Activated CD4-positive, alpha-beta T cell treated with anti-CD3 and anti-CD28 coated beads for 24 hours (primary cell): Measurements from ENCODE around the gene ZC3H14.
"Not testable (repeated sequence)": the region's sequence is repeated elsewhere in the genome, so short reads cannot be mapped to it uniquely, and the experiment has no call there.

Experiments
- DNase-seq, 2 donors: peaks; one replicate each; pipeline ENCODE4 v3.0.0-alpha.2; 2020; ENCODE audit warnings: low read depth in 2 of 2

The ZC3H14 gene, protein sequence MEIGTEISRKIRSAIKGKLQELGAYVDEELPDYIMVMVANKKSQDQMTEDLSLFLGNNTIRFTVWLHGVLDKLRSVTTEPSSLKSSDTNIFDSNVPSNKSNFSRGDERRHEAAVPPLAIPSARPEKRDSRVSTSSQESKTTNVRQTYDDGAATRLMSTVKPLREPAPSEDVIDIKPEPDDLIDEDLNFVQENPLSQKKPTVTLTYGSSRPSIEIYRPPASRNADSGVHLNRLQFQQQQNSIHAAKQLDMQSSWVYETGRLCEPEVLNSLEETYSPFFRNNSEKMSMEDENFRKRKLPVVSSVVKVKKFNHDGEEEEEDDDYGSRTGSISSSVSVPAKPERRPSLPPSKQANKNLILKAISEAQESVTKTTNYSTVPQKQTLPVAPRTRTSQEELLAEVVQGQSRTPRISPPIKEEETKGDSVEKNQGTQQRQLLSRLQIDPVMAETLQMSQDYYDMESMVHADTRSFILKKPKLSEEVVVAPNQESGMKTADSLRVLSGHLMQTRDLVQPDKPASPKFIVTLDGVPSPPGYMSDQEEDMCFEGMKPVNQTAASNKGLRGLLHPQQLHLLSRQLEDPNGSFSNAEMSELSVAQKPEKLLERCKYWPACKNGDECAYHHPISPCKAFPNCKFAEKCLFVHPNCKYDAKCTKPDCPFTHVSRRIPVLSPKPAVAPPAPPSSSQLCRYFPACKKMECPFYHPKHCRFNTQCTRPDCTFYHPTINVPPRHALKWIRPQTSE

DNA sequence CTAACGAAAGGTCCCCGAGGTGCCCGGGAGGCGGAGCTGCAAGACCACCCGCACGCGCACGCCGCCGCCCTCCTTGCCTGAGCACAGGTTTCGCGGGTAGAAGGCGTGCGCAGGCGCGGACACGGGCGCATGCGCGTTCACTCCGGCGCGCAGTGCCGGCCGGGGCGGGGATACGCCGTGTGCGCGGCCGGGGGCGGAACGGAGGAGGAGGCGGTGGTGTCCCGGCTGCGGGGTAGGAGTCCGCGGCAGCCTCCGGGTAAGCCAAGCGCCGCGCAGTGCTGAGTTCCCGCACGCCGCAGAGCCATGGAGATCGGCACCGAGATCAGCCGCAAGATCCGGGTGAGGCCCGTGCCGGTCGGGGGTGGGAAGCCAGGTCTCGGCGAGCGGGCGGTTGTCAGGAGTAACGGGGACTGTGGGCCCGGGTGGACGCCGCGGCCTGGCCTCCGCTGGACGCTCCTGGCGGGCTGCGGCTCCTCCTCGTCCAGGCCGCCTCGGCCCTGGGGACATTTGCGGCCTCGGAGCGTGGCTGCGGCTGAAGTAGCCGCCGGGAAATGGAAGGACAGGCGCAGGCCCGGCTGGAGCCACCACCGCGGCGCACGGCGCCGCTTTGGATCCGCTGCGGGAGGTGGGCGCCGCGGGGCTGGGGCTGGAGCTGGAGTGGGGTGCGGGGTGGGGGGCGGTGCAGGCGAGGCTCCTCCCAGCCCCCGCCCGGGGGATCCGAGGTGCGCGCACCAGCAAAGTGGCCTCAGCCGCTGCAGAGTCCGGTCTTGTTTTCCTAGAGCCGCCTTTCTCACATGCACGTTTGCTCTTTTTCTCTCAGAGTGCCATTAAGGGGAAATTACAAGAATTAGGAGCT is at the start of gene ZC3H14:
Gene ZC3H14, plus strand, starts transcription at position 207 of the 856 bp plus-strand sequence. Its CDS starts 97 bp downstream, at position 304.
- DNase-seq = peak; percentile 69 to 76

- no peak for DNase-seq
These were observed 47.2 kb upstream of the ZC3H14 start for GRCh38 chr14:88515499-88516221.

GRCh38 chr14:88516861-88517357 is 45.9 kb upstream of the ZC3H14 start:
- DNase-seq = no peak

DNA sequence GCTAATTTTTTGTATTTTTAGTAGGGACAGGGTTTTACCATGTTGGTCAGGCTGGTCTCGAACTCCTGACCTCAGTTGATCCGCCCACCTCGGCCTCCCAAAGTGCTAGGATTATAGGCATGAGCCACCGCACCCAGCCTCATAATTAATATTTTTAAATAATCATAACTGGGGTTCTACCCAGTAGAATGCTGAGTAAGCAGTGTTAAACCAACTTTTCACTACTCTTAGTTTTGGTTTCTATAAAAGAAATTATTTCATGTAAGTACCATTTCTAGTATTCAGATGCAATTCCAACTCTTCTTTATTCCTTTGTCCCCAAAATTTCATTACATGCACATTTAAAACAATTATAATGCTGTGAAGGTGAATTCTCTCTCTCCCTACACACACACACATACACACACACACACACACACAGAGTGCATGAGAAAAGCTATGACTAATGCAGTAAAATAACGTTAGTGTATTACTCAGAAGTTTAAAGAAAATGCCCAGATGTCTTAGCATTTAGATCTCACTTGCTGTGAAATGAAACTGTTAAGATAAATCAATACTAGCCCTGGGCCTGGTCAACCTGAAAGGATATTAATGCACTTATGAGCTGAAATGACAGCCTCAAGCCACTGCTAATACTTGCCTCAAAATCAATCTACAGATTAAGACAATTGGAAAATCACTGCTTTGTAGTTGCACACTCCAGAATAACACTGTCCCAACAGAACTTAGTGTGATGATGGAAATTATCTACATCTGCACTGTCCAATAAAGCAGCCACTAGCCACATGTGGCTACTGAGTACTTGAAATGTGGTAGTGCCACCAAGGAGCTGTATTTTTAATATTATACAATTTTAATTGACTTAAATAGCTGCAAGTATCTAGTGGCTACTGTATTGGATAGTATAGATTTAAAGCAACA is 44.0 kb upstream of the ZC3H14 start:
- no peak for DNase-seq

DNA sequence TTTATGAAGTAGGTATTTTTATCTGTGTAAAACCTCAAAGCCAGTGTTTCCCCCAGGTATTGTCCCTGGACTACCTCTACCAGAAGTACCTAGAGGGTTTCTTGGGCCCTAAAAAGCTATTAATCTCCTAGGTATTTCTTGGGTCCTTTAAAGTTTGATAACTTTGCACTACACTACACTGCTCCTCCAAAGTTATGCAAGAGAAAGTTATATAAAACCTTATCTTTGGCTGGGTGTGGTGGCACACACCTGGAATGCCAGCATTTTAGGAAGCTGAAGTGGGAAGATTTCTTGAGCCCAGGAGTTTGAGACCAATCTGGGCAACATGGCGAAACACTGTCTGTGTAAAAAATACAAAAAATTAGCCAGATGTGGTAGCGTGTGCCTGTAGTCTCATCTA is 42.9 kb upstream of the ZC3H14 start:
- DNase-seq = no peak

DNA sequence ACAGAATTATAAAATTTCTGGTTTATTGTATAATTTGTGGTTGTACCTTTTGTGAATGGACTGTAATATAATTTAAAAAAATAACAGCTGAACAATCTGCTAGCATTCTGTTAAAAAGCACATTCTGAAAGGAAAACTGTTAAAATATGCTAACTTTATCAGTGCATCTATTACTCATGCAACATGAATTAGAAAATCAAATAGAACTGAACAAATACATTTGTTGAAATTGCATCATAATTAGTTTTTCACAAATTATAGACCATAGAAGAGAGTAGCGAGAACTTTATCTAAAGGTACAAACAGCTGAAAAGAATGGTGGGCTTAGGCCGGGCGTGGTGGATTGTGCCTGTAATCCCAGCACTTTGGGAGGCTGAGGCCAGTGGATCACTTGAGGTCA is 41.0 kb upstream of the ZC3H14 start:
- no peak for DNase-seq

DNA sequence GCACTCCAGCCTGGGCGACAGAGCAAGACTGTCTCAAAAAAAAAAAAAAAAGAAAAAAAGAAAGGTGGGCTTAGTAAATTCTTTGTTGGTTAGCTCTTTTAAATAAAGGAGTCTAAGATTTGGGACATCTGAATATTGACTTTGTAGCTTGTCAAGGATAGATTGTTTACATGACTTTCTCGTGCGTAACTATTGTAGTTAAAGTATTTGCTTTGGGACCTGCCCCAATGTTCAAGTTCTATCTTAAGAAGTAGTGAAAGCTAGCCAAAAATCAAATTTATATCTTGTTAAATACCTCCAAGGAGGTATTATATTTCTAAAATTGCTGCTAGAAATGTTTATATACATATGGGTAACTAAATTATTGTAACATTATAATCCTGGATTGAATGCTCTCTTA is 40.4 kb upstream of the ZC3H14 start:
- DNase-seq = no peak

GRCh38 chr14:88529889-88530288 is 32.9 kb upstream of the ZC3H14 start:
- DNase-seq = not testable (repeated sequence)

GRCh38 chr14:88533064-88533602 is 29.7 kb upstream of the ZC3H14 start:
- no peak for DNase-seq

DNA sequence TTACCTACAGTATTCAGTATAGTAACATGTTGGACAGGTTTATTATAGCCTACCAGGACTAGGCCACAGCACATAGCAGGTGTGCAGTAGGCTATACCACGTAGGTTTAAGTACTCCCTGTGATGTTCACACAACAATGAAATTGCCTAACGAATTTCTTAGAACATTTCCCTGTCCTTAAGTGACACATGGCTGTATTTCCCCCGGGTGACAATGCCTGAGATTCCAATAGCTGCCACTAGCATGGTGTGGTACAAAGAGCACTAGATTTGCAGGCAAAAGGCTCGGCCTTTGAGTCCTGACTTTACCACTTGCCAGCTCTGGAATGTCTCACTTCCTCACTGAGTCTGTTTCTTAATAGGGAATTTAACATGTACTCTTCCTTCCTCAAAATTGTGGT is 27.7 kb upstream of the ZC3H14 start:
- no peak for DNase-seq

GRCh38 chr14:88535813-88536212 is 27.0 kb upstream of the ZC3H14 start:
- no peak for DNase-seq

- no peak for DNase-seq
These were observed 21.5 kb upstream of the ZC3H14 start for GRCh38 chr14:88541324-88541723.

GRCh38 chr14:88542857-88543795 is 19.7 kb upstream of the ZC3H14 start:
- no peak for DNase-seq

DNA sequence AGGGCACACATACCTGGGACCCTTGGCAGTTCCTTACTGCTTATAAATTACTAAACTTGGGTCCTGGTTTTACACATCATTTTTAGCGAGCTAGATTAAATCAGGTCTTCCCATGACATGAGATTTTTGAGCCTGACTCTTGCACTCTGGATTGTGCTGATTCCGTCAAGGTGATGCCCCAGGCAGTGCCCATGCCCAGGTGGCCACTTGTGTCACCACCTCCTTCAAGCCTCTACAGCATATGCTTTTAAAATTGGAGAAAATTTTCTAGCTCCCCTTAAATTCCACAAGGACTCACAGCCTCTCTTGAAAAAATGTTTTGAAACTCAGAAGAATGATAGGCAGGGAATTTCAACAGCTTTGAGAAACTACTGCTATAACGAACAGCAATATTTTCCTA is 17.6 kb upstream of the ZC3H14 start:
- DNase-seq = no peak

DNA sequence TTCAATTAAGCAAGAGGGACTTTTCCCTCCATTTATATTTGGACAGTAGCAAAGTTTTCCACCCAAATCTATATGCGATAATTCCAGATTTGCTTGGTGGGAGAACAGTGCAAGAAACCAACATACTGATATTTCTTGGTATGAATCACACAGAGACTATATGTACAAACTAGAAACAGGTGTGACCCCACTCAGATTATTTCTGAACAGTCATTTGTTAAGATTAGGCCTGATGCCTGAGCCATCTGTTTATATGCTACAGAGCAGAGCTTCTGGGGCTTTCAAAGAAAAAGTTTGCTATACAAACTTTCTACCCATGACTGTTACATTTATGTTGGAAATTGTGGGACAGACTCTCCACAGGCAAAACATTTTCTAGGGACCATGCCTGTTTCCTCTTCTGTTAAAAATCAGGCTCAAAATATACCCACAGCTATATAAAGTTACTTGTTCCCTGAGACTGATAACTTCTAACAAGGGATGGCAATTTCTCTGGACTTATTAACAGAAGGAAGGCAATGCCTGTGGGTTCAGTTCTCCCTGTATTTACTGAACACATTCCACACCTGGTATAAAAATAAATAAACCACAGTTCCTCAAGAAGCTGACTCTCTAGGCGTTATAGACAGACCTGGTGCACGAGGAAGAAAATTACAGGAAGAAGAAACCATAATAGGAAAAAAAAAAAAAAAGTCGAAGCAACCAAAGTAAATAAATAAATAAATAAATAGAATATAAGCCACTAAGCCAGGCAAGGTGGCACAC is 16.0 kb upstream of the ZC3H14 start:
- no peak for DNase-seq

DNA sequence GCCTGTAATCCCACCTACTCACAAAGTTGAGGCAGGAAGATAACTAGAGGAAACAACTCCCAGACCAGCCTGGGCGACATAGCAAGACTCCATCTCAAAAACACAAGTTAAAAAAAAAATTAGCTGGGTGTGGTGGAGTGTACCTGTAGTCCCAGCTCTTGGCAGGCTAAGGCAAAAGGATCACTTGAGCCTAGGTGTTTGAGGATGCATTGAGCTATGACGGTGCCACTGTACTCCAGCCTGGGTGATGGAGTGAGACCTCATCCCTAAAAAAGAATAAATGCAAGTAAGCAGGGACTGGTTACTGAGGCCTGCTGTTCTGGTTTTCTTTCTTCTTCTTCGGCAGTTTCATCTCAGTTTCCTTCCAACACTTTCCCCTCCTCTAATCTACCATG is 15.5 kb upstream of the ZC3H14 start:
- DNase-seq = no peak

- DNase-seq = no peak
These were observed 12.8 kb upstream of the ZC3H14 start for GRCh38 chr14:88550078-88550477.
